EL (cell line): ENCODE results near the gene ERG.

Experiments used
- DNase-seq: peaks from one replicate; pipeline ENCODE4 v3.0.0-alpha.2; 2016

ERG gene

DNA sequence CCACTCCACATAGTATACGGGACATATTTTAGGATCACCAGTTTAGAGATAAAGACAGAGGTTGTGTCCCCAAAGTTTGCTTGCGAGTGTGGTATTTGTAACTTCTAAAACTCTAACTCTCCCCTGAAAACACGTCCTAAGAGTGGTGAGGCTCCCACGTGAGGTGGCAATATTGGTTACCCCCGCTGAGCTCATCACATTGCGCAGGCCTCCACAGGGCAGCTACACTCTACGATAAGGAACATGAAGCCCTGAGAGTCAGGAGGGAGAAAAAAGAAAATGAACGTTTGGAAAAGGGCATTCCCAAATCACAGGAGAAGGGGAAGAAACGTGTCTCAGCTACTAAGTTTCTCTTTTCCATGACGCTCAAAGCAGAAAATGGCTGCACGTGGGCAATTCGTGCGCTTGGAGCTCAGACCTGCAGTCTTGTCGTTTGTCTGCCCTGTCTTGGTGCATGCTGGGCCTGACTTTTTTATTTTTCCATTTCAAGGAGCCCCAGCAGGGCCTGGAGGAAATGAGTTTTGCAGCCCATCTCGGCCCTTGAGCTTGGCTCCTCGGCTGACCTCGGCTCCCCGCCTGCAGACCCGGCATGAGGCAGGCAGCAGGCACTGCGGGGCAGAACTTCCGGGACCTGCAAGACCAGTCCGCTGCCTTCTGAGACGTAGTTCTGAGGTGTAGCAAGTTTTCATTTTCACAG is 25.7 kb downstream of the ERG start:
- no peak for DNase-seq

DNA sequence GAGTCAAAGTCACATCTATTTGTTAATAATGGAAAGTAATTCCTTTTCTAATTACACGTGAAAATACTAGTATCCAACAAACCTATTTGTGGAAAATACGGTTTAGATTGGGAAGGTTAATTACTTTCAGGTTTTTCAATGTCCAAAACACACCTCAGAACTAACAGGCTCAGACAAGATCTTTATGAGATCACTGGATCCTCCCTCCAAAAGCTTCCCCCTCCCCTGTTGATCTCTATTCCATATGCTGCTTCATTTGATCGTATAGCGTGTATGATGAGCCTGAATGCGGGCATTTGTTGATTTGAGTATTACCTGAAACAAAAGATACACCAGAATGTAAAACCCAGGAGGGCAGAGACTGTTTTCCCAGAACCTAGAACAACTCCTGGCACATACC is 26.5 kb downstream of the ERG start:
- DNase-seq, result no peak

DNA sequence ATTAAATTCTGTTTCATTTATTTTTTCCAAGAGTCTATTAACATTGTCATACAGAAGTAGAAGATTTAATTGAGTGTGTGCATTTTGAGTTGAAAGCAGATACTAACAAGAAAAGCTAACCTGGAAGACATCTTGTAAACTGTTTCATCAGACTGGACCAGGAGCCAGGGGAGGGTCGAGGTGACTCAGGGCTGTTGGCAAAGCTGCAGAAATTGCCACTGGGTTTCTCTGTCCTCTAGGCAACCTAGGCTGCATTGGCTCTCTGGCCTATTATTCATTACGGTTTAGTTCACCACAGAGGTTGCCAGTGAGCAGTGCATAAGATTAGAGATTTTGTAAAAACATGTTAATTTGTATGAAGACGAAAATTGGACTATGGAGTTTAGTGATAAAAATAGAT is 27.5 kb downstream of the ERG start:
- peak; percentile 29 for DNase-seq

DNA sequence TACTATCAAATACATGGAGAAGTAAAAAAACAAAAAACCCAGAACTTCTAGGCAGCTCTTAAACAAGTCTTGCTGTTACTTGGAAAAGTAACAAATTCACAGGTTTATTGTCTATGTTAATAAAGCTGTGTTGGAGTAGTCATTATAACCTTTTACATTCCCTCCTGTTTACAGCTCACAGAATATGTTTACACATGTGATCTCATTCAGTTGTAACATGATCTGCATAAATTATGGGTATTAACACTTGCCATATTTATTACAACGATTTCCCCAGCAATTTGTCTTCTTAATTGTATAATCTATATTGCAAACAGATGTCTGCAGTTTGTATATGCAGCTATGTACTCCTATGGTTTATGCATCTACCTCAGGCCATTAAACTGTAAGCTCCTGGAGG is 28.6 kb downstream of the ERG start:
- DNase-seq, result no peak

DNA sequence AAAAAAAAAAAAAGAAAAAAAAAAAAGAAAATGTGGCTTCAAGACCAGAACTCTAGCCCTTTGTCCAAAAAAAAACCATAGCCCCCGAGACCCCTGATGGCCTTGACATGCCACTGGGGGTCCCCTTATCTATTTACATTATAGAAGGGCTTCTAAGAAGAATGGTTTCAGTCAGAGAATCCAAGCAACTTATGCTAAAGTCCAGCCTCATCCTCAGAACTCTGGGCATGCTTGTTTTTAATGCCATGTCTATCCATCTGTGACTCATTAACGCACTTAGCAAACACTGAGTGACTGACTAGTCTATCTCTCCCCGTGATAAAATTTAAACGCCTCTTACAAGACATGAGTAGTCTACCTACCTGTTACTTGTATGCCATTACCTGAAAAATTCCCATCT is 29.3 kb downstream of the ERG start:
- DNase-seq, result peak; percentile 24

DNA sequence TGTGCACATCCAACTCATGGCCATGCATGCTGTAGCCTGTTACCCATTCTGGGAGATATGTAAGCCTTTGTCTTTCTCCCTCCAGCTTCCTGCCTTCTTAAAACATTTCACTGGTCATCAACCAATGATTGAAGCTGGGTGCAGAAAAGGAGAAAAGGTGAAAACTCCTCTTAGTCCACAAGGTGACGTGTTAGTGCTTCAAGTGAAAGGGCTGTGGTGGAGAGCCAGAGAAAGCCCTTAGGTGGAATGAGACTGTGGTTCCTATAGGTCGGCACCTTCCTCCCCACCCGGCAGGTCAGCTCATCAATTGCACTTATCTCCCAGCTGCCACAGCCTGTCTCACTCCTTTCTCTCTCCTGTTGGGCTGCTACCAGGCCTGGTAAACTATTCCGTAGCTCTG is 30.4 kb downstream of the ERG start:
- DNase-seq, result no peak

DNA sequence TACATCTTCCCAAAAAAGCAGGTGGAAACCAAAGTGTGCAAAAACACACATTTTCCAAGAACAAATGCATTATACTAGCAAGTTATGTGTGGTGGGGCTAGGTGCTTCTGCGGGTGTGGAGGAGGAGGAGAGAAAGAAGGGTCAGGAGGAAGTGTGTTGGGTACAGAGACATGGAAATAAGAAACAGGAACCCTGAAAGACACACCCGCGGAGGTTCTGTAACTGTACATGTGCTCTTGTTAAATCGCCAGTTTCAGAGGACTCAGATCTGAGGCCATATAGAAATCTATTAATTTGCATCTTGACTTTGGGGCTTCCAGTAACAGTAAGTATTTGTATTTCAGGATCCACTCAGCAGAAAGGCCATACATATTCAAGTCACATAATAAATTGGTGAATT is 30.9 kb downstream of the ERG start:
- no peak for DNase-seq

DNA sequence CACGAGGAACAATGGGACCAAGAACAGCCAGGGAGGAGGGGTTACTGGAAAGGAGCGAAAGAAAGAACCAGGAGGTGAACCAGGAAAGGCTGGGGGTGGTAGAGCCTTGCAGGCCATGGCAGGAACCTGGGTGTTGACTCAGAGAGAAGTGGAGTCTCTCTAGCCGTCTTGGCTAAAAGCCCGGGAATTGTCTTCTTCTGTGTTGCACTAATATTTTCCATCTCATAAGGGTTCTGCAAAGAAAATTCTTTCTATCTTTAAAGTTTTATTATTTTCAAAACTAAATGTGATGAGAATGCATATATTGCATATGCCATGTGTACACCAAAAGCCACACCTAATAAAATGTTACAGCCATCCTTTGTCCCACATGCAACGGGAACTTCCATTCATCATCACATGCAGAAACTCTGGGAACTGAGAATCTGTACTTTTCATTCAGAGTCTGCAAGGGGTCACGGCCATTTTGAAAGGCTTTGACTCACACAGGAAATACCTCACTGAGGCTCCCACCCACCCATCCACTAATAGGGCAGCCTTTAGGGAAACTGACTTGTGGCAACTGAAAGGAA is 38.0 kb downstream of the ERG start:
- peak; percentile 65 for DNase-seq

DNA sequence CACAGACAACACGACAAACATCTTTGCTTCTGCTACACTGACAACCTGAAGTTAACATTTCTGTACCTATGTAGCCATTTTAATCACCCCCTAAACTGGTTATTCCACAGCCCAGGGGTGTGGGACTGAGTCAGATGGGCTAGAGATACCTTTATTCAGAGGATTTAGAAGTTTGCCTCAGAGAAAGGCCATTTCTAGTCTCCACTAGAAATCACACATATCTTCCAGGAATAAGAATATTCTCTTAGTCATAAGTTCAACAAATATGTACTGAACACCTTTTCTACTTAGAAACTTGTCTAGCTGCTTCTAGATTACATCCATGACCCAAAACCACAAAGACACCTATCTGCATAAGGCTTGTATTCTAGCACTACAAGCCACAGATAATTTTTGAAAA is 38.8 kb downstream of the ERG start:
- DNase-seq, result no peak

DNA sequence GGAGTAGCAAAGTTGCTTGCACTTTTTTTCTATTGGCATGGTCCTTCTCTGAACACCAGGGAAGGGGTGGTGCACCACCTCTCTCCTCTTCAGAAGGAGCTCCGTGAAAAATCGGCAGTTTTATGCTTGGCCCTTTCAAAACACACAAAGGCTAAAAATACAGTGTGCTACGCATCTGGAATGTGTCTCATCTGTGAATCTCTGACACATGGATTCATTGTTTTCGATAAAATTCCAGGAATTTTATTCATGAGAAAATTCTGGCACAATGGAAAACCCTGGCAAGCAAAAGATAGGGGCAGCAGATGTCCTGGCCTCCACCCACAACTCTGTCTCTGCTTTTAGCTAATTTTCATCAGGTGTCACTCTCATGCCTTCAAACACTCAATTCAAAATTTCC is 42.9 kb downstream of the ERG start:
- peak; percentile 59 for DNase-seq

DNA sequence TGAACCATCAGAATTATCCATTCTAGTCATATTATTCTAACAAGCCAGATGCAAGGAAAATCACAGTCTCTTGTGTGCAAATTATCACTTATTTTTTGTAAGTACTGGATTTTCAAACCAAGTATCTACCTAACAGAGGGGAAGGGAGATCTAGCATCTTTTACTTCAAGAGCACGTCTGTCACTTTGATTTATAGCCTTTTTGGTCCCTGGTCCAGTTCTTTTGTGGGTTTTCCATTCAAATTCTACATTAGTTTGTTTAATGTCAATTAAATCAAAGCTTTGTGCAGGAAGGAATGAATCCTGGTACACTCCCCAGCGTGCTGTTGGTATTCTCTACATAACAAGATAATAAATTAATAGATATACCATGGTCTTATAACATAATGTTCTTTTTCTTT is 43.6 kb downstream of the ERG start:
- no peak for DNase-seq

DNA sequence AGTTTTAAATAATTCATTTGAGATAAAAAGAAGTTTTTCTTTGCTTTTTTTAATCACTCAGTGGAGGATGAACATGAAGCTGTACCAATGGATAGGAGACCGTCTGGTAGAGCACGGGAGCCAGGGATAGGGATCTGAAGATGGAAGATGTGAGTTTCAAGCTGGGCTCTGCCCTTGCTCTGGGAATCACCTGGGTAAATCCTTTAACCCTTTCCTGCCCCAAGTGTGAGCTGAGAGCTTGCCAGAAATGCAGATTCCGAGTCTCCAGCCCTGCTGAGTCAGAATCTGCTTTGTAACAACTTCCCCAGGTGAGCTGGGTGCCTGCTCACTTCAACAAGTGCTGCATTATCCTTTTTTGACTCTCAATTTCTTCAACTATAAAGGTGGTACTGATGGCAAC is 44.1 kb downstream of the ERG start:
- DNase-seq, result no peak

DNA sequence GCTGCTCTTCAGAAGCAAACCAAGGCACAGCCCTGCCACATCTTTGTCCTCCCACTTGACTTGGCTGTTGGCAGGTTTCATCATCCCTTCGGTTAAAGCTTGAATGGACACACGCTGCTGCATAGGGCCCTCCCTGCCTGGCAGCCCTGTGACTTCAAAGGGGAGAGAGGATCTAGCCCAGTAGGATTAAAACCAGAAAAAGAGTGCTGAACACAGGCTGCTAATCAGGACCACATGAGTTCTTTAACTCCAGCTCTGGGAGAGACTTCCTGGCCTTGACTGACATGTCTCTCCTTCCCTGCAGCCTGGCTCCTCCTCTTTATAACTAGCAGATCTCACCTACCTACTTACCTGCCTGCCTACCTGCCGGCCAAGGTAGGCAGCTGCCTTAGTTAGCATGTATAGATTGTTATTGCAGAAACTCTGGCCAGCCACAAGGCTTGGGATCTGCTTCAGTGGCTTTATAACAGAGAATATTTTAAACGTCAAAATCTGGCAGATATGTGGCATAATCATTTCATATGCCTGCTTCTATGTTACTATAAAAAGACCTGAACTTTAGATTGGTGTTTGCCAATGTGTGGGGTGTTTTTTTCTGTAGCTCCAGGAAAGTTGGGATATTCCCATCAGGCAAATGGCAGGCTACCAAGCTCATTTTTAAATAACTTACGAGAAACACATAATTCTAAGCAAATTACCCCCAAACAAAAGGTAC is 49.4 kb downstream of the ERG start:
- DNase-seq, result no peak

DNA sequence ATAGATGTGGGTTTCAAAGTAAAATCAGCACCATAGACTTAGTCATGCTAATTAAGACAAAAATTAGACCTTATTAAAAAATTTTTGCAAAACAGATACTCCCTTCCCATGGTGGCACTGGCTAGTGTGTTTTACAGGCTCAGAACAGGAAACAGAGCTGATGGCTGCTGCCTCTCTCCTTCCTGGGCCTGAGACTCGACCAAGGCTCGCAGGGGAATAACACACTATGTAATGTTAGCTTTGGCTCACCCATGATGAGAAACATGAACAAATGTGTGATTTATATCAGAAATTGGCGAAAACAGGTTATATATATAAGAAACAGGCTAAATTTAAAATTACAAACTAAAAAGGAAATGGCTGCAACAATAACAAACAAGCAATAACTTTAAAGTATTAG is 50.7 kb downstream of the ERG start:
- DNase-seq, result no peak

DNA sequence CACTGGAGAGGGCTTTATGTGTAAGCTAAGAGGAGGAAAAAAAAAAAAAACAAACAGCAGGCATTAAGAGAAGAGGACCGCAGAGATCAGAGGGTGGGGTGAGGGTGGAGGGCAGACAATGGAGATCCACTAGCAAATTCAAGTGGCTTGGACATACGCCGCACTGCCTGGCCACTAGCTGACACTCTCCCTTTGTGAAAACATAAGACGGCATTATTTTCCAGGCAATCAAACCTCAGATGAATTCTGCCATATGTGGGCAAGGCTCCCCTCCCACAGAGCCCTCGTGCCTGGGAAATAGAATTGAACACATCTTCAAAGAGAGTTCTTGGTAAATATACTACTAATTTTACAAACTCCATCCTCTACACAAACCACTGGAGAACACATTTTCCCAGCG is 53.6 kb downstream of the ERG start:
- no peak for DNase-seq

DNA sequence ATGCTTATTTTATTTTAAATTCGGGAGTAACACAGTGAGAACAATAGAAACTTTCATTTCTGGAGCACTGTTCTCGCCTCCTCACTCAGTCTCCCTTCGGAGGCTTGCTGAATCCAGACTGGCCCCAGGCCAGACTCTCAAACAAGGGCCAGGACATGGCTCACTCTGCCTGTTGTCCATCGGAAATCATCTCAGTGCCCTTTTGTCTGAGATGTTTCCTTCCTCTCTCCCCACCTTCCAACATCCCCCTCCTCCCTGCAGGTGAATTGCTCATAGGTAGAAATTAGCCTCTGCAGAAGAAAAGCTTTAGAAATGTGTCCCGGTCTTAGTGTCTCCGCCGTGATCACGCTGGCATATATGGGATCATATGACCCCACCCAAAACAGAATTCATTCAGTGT is 55.2 kb downstream of the ERG start:
- no peak for DNase-seq

DNA sequence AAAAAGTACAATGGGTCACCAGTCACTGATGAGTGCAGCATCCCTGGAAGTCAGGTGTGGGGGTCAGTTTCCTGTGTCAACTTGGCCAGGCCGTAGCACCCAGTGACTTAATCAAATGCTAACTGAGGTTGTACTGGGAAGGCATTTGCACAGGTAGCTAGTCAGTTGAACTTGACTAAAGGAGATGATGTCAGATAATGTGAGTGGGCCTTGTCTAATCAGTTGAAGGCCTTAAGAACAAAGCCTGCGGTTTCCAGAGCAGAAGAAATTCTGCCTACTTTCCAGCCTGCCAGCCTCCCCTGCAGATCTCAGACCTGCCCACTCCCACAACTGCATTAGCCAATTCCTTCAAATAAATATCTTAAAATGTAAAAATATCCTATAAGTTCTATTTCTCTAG is 57.1 kb downstream of the ERG start:
- DNase-seq, result no peak

DNA sequence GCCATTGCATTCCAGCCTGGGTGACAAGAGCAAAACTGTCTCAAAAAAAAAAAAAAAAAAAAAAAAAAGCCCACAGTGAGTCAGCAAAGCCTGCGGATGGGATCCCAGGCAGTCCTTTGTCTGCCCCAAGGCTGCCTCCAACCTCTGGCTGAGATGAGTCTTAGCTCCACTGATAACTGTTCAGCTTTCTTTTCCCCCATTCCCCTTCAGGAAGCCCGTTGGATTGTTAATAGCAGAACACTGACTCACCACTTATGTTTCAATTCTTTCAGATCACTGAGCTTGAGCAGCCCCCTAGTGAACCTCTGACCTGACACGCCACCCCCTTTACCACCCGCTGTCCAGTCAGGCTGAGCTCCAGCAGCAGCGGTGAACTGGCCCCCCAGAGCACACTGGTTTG is 57.5 kb downstream of the ERG start:
- DNase-seq, result peak; percentile 97

DNA sequence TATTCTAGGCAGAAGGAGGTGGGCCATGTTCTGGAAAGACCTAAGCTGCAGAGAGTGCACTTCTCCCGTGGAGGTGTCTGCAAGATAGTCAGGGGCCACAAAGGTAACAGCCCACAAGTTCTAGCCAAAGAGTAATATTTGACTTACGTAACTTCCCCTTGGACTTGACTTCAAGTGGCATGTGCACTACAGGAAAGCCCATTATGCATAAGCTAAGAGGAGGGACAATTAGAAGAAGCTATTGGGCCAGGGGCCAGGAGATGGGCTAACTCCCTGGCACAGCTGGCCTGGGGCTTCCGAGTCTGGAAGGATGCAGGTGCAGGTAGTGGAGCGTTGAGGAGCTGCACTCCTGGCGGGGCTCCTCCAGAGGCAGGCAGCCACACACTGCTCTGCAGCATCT is 58.3 kb downstream of the ERG start:
- no peak for DNase-seq

DNA sequence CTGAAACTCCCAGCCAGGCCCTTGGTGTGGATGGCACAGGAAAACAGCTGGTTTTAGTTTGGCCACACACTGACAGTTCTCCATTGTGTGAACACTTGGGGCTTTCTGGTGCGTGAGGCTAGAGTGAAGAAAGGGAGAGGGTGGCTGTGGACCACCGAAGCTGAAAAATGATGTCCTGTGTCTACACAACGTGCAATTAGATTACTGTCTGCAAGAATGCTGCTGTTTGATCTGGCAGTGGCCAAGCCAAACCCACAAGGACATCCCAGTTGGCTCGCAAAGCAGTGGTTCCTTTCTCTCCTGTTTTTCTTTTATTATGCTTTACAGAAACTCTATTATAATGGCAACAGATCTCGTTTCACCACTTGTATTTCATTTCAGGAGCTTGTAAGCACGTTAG is 58.9 kb downstream of the ERG start:
- DNase-seq, result no peak

DNA sequence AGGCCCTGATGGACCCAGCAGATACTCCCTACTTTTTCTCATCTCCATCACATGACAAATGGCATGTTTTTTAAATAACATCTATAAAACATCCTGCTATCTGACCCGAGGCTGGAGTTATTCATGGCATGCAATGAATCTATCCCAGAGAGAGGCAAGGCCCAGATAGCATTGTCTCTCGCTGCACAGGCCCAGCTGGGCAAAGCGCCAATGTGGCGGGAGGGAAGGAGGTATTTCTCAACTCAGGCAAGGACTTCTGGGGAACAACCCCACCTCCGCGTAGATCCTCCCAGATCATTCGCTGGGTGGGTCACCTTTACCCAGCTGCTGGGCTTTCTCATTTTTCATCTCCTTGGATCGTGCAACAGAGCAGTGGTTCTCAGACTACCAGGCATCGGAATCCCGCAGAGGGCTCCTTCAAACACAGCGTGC is 59.8 kb downstream of the ERG start:
- peak; percentile 91 for DNase-seq

DNA sequence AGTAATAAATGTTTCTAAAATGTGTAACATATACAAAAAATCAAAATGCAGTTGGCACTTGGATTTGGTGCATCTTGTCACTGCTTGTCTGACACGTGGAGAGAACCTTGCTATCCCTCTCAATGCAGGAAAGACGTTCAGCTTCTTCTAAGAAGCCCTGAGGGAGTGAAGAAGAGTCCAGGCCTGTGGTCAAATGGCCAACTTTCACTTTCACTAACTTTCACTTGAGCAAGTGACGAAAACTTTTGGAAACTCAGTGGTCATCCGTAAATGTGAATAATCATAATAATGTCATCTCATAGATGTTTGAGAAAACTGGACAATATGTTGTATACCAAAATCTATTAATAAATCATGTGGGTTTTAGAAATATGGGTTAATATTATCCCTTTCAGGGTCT is 61.9 kb downstream of the ERG start:
- DNase-seq, result no peak

DNA sequence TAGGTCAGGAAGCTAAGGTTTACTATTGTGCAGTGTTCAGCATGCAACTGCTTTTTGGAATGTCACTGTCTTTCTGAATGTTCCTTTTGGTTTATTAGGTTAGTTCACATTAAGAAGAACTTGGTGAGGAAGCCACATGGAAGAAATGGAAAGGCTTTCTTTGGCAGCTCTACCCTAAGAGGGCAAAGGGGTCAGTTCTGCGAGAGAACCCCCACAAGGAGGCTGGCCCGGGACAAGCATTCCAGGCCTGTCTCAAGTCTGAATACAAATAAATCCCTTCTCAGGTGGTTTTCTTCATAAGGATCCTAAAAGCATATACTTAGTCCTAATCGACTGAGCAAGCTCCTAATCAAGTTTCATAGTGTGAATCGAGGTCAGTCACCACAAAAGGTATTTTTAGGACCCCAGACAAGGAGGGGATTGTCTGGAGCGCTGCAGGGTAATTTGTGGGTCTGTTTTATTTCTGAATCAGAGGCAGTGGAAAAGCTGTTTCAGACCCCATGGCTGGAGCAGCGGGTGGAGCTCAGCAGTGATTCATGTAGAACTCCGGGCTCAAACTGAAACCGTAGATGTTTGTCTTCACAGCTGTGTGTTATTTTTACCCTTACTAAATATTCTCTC is 63.3 kb downstream of the ERG start:
- DNase-seq, result peak; percentile 46

DNA sequence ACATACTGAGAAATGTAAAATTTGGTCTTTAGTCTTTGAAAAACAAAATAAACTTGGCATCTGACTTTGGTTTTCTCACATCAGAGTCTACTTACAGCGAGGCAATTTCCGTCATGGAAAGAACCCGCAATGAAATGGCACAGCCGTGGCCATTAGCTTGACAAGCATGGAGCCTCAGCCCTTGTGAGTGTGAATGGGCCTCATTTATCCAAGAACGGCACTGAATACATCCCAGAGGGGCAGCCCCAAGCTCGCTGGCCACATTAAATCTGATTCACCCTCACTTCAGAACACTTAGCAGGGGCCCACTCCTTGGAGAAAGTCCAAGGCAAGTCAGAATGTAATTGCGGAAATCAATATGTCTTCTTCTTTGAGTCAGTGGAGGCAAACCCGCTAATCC is 64.8 kb downstream of the ERG start:
- no peak for DNase-seq
